GM21529 (cell line): ENCODE data around the gene MPST.

Experiments used
- ATAC-seq: cut with Tn5 transposase; IDR thresholded peaks from one replicate; pipeline ENCODE4 v1.9.1; 2021; ENCODE audit not compliant: unreplicated experiment

MPST gene

DNA sequence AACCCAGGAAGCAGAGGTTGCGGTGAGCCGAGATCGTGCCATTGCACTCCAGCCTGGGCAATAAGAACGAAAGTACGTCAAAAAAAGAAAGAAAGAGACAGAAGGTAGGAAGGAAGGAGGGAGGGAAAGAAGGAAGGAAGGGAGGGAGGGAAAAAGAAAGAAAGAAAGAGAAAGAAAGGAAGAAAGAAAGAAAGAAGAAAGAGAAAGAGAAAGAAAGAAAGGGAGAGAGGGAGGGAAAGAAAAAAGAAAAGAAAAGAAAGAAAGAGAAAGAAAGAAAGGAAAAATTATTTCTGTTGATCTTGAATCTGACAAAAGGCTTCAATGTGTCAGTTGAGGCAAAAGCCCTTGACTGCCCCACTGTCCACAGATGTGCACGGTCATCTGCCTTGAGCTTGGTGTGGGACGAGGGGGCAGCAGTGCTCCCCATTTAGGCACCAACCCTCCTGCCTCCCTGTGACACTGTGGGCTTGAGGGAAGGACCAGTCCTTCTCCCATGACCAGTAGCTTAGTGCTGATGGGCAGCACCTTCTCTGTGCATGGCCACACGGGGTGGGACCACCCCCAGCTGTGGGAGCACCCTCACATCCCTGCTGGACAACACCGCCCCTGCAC, 56.4 kb downstream of the MPST start:
- no peak for ATAC-seq

DNA sequence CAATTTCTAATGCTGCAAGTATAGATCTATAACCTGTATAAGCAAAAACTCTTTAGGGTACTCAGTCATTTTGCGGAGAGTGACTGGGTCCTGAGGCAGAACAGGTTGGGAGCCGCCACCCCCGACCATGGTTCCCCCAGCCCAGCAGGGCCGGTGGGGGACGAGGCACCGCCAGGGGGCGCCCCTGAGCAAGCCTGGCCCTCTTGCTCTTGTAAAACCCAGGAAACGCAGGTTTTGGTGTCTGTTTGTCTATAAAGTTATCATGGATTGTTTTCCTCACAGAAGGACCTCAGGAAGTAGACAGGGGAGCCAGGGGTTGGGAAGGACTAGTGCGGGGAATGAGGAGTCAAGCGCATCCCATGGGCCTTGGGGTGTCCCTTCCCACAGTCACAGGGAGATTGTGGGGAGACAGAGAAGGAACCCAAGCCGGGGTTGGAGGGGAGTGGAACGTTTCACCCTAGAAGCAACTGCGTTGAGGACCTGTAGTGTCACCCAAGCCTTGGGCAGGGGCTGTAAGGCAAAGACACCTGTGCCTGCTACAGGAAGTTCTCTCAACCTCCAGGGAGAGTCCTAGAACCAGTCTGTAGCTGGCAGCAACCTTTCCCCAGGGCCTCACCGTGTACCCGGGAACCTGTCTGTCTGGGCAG, 58.4 kb downstream of the MPST start:
- ATAC-seq = no peak

DNA sequence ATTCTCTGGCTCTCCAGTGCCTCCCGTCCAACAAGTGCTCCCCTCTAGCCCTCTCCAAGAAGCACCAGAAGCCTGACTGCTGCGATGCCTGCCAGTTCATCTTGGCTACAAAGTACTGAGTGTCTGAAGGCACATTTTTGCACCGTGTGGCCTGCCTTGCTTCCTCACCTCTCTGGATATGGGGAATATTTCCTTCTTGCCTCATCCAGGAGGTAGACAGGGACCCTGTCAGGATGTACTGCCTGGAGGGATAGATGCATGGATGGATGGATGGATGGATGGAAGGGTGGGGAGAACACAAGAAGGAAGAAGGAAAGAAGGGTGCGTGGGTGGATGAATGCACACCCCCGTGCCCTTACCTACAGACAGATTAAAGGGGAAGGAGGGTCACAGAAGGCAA, 59.6 kb downstream of the MPST start:
- ATAC-seq = no peak
